PC-9 (cell line): Measurements from ENCODE around the gene RPTOR. TPM values are rescaled to one million over a fixed set of nuclear protein-coding genes. Genes with fewer than 3 reads are reported as not detected.

Source experiments
- BruUV-seq: library from RNA; stranded (reverse); fragments of 400-500 nt; replicated peaks from 2 replicates; lab custom pipeline; 2021; lab: Mats Ljungman, UMichigan
- CTCF ChIA-PET: fragments of 300-600 bp; sonication (Branson Sonifier 250); formaldehyde crosslinking; loops from one replicate; lab custom pipeline; 2022; ENCODE audit warnings: antibody characterized with exemption; lab: Charles Lee
- POLR2A ChIA-PET: fragments of 300-600 bp; sonication (Branson Sonifier 250); formaldehyde crosslinking; loops from one replicate; lab custom pipeline; 2022; ENCODE audit warnings: antibody characterized with exemption; ENCODE audit not compliant: unreplicated experiment; lab: Charles Lee
- DNase-seq, 2 experiments: peaks; one replicate each; pipeline versions ENCODE4 v3.0.0 to v3.0.0-alpha.2; 2015 to 2022; ENCODE audit warnings: mixed read lengths in 1 of 2
- H2AFZ ChIP-seq: fragments of 200-600 bp; sonication (generic); 2 replicates; pipeline ENCODE4 v1.8.1; 2017; ENCODE audit warnings: antibody characterized with exemption
- H3F3A ChIP-seq: fragments of 200-600 bp; sonication (generic); 2 replicates; pipeline ENCODE4 v1.8.1; 2017; ENCODE audit warnings: antibody characterized with exemption, mild to moderate bottlenecking, low read depth; ENCODE audit not compliant: insufficient read depth
- H3K27ac ChIP-seq: fragments of 200-600 bp; sonication (generic); 2 replicates; pipeline ENCODE4 v1.6.1; 2016; ENCODE audit warnings: mixed run types
- H3K27me3 ChIP-seq: fragments of 200-600 bp; sonication (generic); 2 replicates; pipeline ENCODE4 v1.6.1; 2016; ENCODE audit warnings: low read depth, mixed run types; ENCODE audit not compliant: insufficient read depth
- H3K36me3 ChIP-seq: fragments of 200-600 bp; sonication (generic); 2 replicates; pipeline ENCODE4 v1.6.1; 2016; ENCODE audit warnings: low read depth, mixed run types
- H3K4me1 ChIP-seq: fragments of 200-600 bp; sonication (generic); replicated peaks from 2 replicates; pipeline ENCODE4 v1.6.1; 2016; ENCODE audit warnings: mixed run types; ENCODE audit not compliant: insufficient read depth
- H3K4me2 ChIP-seq: fragments of 200-600 bp; sonication (generic); 2 replicates; pipeline ENCODE4 v1.6.1; 2017; ENCODE audit warnings: mixed run types
- H3K4me3 ChIP-seq: fragments of 200-600 bp; sonication (generic); 2 replicates; pipeline ENCODE4 v1.6.1; 2016; ENCODE audit warnings: mixed run types
- H3K79me2 ChIP-seq: fragments of 200-600 bp; sonication (generic); 2 replicates; pipeline ENCODE4 v1.6.1; 2017; ENCODE audit warnings: low read depth, mixed run types
- H3K9me2 ChIP-seq: fragments of 200-600 bp; sonication (generic); 2 replicates; pipeline ENCODE4 v1.8.1; 2017; ENCODE audit warnings: mild to moderate bottlenecking; ENCODE audit not compliant: insufficient read depth
- H3K9me3 ChIP-seq: fragments of 200-600 bp; sonication (generic); 2 replicates; pipeline ENCODE4 v1.8.1; 2016; ENCODE audit warnings: low read depth; ENCODE audit not compliant: insufficient read depth
- H4K20me1 ChIP-seq: fragments of 200-600 bp; sonication (generic); 2 replicates; pipeline ENCODE4 v1.8.1; 2017; ENCODE audit not compliant: insufficient read depth
- CTCF ChIP-seq: fragments of 200-600 bp; sonication (generic); conservative IDR thresholded peaks from 2 replicates; pipeline ENCODE4 v1.6.1; 2017; ENCODE audit warnings: mixed run types, antibody characterized with exemption, mild to moderate bottlenecking, moderate library complexity
- EZH2 ChIP-seq: fragments of 200-600 bp; sonication (generic); IDR thresholded peaks from 2 replicates; pipeline ENCODE4 v1.8.0; 2017; ENCODE audit warnings: antibody characterized with exemption, low read depth
- intact Hi-C: fragments of 100-400 bp; cut with micrococcal nuclease; formaldehyde crosslinking; loops from one replicate; pipeline ENCODE4 v1.10.0; 2022; ENCODE audit not compliant: unreplicated experiment
- total RNA-seq: library from RNA; stranded (reverse); gene quantifications from 2 replicates; pipeline ENCODE4 v1.2.3, GENCODE V29; 2021

The RPTOR gene
- total RNA-seq, 1 experiment from 2014 or later, result 50.8 TPM

DNA sequence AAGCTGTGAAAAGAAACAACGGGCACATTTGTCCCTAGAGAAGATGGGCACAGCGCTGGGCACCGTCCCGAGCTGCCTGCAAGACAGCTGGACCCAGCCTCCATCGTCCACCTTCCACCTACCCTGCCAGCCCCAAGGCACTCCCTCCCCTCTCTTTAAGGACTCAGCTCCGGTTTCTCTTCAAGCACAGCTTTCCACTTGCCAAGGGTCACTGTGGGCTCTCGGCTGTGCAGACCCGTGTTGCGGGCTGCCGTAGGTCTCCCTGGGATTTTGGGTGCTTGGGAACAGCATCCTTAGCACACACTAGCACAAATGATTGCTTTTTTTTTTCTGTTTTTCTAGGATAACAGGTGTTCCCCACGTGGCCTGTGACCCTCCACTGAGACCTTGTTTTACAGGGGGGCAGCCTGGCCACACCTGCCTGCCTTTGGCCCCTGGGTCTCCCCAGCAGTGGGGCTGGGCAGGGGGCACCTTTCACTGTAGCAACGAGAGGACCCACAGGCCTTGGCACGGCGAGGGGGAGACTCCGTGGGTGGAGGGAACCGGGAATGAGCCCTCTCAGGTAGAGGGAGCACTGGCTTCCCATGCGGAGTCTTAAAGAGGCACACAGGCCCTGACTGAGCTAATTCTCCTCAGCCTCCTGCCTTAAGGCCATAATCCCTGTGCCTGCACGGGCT, 448.4 kb downstream of the RPTOR start:
- DNase-seq, result no peak
- TSS peak; percentile 75 for BruUV-seq
- H3K27ac ChIP-seq, result no peak overlapping the region
- intact Hi-C loops, result no loop called here
- no peaks in the 10 kb centered on the region for H4K20me1 ChIP-seq
- no peaks in the 10 kb centered on the region for H3K79me2 ChIP-seq
- H2AFZ ChIP-seq, result no peak overlapping the region
- no peaks in the 10 kb centered on the region for H3K9me2 ChIP-seq
- peak overlapping the region; percentile 74 for H3K4me3 ChIP-seq
- H3K4me2 ChIP-seq, result peak overlapping the region; percentile 90
- H3K9me3 ChIP-seq, result no peaks in the 10 kb centered on the region
- no peaks in the 10 kb centered on the region for H3K36me3 ChIP-seq
- POLR2A ChIA-PET, result no interaction called here
- H3K27me3 ChIP-seq, result no peaks in the 10 kb centered on the region
- H3F3A ChIP-seq, result no peaks in the 10 kb centered on the region; the same call in 1 of the 2 replicates
- TF ChIP-seq EZH2 (no peak), CTCF (no peak)
- peaks cover 16% of the 10 kb centered on the region for H3K4me1 ChIP-seq
- CTCF ChIA-PET, result no interaction called here

- H3K27me3 ChIP-seq, result no peaks in the 10 kb centered on the region
- ChIA-PET CTCF (no interaction called here), POLR2A (interaction anchor here (0.6 to 0.7 kb wide), 2 partner anchors 43 to 514 kb away, joined by 3 to 4 read pairs; no protein-coding TSS in a partner anchor)
- no peaks in the 10 kb centered on the region for H3K79me2 ChIP-seq
- no peak for TF ChIP-seq CTCF
- no peak for TF ChIP-seq EZH2
- peaks cover 5% of the 10 kb centered on the region; the same call in 1 of the 2 replicates for H3K4me1 ChIP-seq
- no peak overlapping the region for H2AFZ ChIP-seq
- no peak overlapping the region for H3K27ac ChIP-seq
- intact Hi-C loops, result no loop called here
- no peak overlapping the region for H3K4me2 ChIP-seq
- no peak for DNase-seq
- no peaks in the 10 kb centered on the region for H3K9me3 ChIP-seq
- no peaks in the 10 kb centered on the region for H3K36me3 ChIP-seq
- BruUV-seq, result no TSS peak
- no peaks in the 10 kb centered on the region for H3F3A ChIP-seq
- no peaks in the 10 kb centered on the region for H3K9me2 ChIP-seq
- no peak overlapping the region for H3K4me3 ChIP-seq
- no peaks in the 10 kb centered on the region for H4K20me1 ChIP-seq
Observed at GRCh38 chr17:80995131-80995530, 450.5 kb downstream of the RPTOR start.

DNA sequence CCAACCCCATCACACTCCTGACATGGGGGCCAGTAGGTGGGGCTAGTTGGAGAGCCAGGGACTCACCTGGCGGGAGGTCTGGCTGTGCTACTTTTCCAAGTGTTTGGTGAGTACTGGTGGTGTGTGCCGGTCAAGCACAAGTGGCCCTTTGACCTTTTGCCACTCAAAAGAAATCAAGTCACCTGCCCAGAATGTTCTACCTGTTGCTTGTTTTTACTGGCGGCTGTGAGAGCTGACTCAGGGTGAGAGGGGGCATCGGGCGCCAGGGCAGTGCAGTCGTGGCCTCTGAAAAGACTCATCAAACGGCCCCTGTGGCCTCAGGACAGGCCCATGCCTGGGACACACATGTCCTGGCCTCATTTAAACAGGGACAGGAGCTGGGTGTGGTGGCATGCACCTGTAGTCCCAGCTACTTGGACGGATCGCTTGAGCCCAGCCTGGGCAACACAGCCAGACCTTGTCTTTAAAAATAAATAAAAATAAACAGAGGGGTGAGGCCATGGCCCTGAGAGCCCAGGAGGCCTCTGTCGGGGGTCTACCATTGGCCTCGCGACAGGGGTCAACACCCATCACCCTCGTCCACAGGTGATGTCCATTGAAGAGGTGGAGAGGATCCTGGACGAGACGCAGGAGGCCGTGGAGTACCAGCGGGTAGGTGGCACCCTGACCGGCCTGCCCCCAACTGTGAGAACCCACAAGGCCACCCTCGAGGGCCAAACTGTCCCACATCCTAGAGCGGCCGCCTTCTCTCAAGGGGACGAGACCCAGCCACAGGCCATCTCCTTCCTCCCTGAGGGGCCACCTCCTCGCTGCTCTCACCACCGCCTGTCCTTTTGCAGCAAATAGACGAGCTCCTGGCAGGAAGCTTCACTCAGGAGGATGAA, 452.0 kb downstream of the RPTOR start:
- no peak for TF ChIP-seq CTCF
- no peak for TF ChIP-seq EZH2
- no peak overlapping the region for H3K27ac ChIP-seq
- no peaks in the 10 kb centered on the region for H3K79me2 ChIP-seq
- no peak overlapping the region for H3K4me3 ChIP-seq
- H3K9me2 ChIP-seq, result no peaks in the 10 kb centered on the region
- CTCF ChIA-PET, result interaction anchor here (0.6 kb wide), 1 partner anchor 40 kb away, joined by 3 read pairs; no protein-coding TSS in a partner anchor
- no peaks in the 10 kb centered on the region for H4K20me1 ChIP-seq
- no peak overlapping the region for H2AFZ ChIP-seq
- H3K9me3 ChIP-seq, result no peaks in the 10 kb centered on the region
- BruUV-seq, result no TSS peak
- H3F3A ChIP-seq, result no peaks in the 10 kb centered on the region
- peaks cover 5% of the 10 kb centered on the region; the same call in 1 of the 2 replicates for H3K4me1 ChIP-seq
- POLR2A ChIA-PET, result no interaction called here
- DNase-seq, result no peak
- no peaks in the 10 kb centered on the region for H3K27me3 ChIP-seq
- H3K4me2 ChIP-seq, result no peak overlapping the region
- no peaks in the 10 kb centered on the region for H3K36me3 ChIP-seq
- intact Hi-C loops, result no loop called here
